Uterus (tissue), 2 donors: Measurements from ENCODE around the gene DUS2.

Experiments
- POLR2A ChIP-seq, 2 donors: fragments of 450-650 bp; IDR thresholded peaks; one replicate each; pipeline ENCODE4 v1.6.1; 2016; ENCODE audit warnings: antibody characterized with exemption in 2 of 2, mild to moderate bottlenecking in 1 of 2, moderate library complexity in 1 of 2
- TF ChIP-seq, protein P1 (sequence below), 4 experiments: fragments of 200-600 bp in 2 of 4; fragments of 450-650 bp in 2 of 4; sonication (generic) in 2 of 4; IDR thresholded peaks; one replicate each; pipeline ENCODE4 v1.5.1; 2016 to 2019; ENCODE audit warnings: antibody characterized with exemption in 4 of 4, mild to moderate bottlenecking in 2 of 4, moderate library complexity in 1 of 4

DNA sequence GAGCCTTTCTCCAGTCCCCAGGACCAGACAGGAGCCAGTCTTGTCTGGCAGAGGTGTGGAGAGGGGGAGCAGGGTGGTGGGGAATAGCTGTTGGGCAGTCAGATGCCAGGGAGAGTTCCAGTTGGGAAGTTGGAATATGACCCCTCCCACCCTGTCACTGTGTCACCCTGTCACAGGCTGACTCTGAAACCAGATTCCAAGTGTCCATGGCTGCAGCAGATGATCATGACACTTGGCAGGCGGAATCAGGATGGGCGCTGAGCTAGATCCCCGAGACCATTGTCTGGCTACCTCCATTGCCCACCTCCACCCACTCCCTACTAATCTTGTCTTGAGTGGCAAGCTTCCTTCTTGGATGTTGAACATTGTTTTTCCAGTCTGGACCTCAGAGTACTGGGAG lies 52.9 kb downstream of the DUS2 start:
- TF ChIP-seq, protein P1, sequence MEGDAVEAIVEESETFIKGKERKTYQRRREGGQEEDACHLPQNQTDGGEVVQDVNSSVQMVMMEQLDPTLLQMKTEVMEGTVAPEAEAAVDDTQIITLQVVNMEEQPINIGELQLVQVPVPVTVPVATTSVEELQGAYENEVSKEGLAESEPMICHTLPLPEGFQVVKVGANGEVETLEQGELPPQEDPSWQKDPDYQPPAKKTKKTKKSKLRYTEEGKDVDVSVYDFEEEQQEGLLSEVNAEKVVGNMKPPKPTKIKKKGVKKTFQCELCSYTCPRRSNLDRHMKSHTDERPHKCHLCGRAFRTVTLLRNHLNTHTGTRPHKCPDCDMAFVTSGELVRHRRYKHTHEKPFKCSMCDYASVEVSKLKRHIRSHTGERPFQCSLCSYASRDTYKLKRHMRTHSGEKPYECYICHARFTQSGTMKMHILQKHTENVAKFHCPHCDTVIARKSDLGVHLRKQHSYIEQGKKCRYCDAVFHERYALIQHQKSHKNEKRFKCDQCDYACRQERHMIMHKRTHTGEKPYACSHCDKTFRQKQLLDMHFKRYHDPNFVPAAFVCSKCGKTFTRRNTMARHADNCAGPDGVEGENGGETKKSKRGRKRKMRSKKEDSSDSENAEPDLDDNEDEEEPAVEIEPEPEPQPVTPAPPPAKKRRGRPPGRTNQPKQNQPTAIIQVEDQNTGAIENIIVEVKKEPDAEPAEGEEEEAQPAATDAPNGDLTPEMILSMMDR (IDR thresholded peaks at IDR 0.05), result no peak
- TF ChIP-seq POLR2A (IDR thresholded peaks at IDR 0.05), result no peak
